Transverse colon (tissue), 4 donors: Measurements from ENCODE around the gene VWA3A. TPM values are rescaled to one million over a fixed set of nuclear protein-coding genes. Genes with fewer than 3 reads are reported as not detected.

Experiments
- DNase-seq: peaks from one replicate; pipeline ENCODE4 v3.0.0-alpha.2; 2019
- H3K27ac ChIP-seq, 4 donors: fragments of 200-600 bp; sonication (generic); 2 replicates each; pipeline ENCODE4 v1.5.1; 2016 to 2018; ENCODE audit warnings: inconsistent platforms in 4 of 4
- H3K27me3 ChIP-seq: fragments of 200-600 bp; sonication (generic); 2 replicates; pipeline ENCODE4 v1.5.1; 2017; ENCODE audit warnings: inconsistent platforms
- H3K36me3 ChIP-seq, 4 donors: fragments of 200-600 bp; sonication (generic); 2 replicates each; pipeline ENCODE4 v1.5.1; 2017 to 2019; ENCODE audit warnings: inconsistent platforms in 4 of 4
- H3K4me1 ChIP-seq, 4 donors: fragments of 200-600 bp; sonication (generic); 2 replicates each; pipeline ENCODE4 v1.5.1; 2017 to 2020; ENCODE audit warnings: inconsistent platforms in 4 of 4
- H3K4me3 ChIP-seq, 4 donors: fragments of 200-600 bp; sonication (generic); 1 replicate in 1 of 4; 2 replicates in 3 of 4; pipeline versions ENCODE4 v1.5.1 to v1.6.1; 2017 to 2019; ENCODE audit warnings: inconsistent platforms in 4 of 4
- H3K9me3 ChIP-seq, 2 donors: fragments of 200-600 bp; sonication (generic); 2 replicates each; pipeline ENCODE4 v1.5.1; 2017 to 2019; ENCODE audit warnings: inconsistent platforms in 2 of 2
- CTCF ChIP-seq, 5 experiments: fragments of 200-600 bp in 3 of 5; fragments of 450-650 bp in 2 of 5; sonication (generic) in 3 of 5; IDR thresholded peaks; 1 replicate in 2 of 5; 2 replicates in 3 of 5; pipeline ENCODE4 v1.5.1; 2016 to 2017; ENCODE audit warnings: antibody characterized with exemption in 5 of 5, inconsistent platforms in 3 of 5, mild to moderate bottlenecking in 2 of 5, moderate library complexity in 1 of 5
- EP300 ChIP-seq: sonication (generic); formaldehyde crosslinking; IDR thresholded peaks from one replicate; pipeline ENCODE4 v1.6.1; 2017; ENCODE audit warnings: antibody characterized with exemption, low read depth
- POLR2A ChIP-seq: fragments of 450-650 bp; IDR thresholded peaks from one replicate; pipeline ENCODE4 v1.6.1; 2016; ENCODE audit warnings: antibody characterized with exemption, mild to moderate bottlenecking, moderate library complexity
- POLR2AphosphoS5 ChIP-seq, 3 donors: sonication (generic); formaldehyde crosslinking; IDR thresholded peaks; one replicate each; pipeline ENCODE4 v1.6.1; 2016; ENCODE audit warnings: antibody characterized with exemption in 3 of 3
- WGBS, 2 donors: methylation state at CpG; one replicate each; pipeline ENCODE4 v1.1.5; 2018; ENCODE audit warnings: low coverage in 1 of 2; 5-methylcytosine and 5-hydroxymethylcytosine counted together
- in situ Hi-C, 4 donors: fragments of 200-750 bp; cut with MboI; loops; one replicate each; pipeline versions ENCODE4 v1.15.0 to v1.15.1; 2017; ENCODE audit warnings: low sequenced_read_pairs in 3 of 4, low pct_ligation_motif_present in 1 of 4, low pct_unique_long_range_greater_than_20kb in 1 of 4
- intact Hi-C: fragments of 100-400 bp; cut with DNase I; formaldehyde crosslinking; loops from one replicate; pipeline ENCODE4 v1.15.1; 2023; ENCODE audit warnings: low total_unique reads
- total RNA-seq, 4 donors: library from RNA; depleted of rRNA; stranded (reverse); fragments of >200 nt; gene quantifications; one replicate each; pipeline ENCODE4 v1.1.0, GENCODE V29; 2016

VWA3A gene
- total RNA-seq, 4 donors from 2014 or later: 0.14 TPM; not detected in 3

DNA sequence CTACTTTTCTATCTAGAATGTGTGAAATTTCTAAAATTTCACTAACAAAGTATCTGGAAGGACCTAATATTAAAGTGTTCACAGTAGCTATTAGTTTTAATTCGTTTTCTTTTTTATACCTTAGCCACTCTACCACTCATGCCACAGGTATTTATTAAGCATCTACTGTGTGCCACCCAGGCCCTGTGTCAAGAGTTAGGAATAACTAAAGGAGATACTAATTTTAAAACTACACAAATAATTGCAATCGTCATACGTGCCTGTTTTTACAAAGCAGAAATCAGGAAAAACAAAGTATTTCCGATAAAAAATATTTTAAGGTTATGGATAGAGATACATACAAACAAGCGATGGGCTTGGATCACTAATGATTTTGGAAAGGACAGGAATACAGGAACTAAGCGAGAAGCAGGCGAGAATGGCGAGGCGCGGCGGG, 113.3 kb downstream of the VWA3A start:
- Histone ChIP-seq H3K9me3 (no peaks in the 10 kb centered on the region), H3K36me3 (no peaks in the 10 kb centered on the region), H3K4me1 (peaks cover 13 to 49% (median 25%) of the 10 kb centered on the region in 4 donors), H3K27ac (peak overlapping the region; percentile 90 to 97 (median 94)), H3K4me3 (peak overlapping the region in 3 of 4 donors; percentile 69 to 86 (median 82)), H3K27me3 (no peaks in the 10 kb centered on the region)
- intact Hi-C loops (loop anchor here (2.0 to 5.0 kb wide), 2 partner anchors 37 to 91 kb away; partner anchors contain the start of gene POLR3E), in situ Hi-C loops (loop anchor here in 2 of 4 donors (5.0 to 10.0 kb wide), 2 partner anchors 89 to 92 kb away; partner anchors contain the start of gene POLR3E (in 2 of the 2))
- no peak for TF ChIP-seq POLR2AphosphoS5 (IDR thresholded peaks at IDR 0.05)
- TF ChIP-seq POLR2A: no peak
- TF ChIP-seq EP300: no peak
- TF ChIP-seq CTCF (IDR thresholded peaks at IDR 0.05): no peak
- no peak for DNase-seq
- 4 to 6% methylated on average over 8 to 11 of the region's 11 CpGs for WGBS, 2 donors

DNA sequence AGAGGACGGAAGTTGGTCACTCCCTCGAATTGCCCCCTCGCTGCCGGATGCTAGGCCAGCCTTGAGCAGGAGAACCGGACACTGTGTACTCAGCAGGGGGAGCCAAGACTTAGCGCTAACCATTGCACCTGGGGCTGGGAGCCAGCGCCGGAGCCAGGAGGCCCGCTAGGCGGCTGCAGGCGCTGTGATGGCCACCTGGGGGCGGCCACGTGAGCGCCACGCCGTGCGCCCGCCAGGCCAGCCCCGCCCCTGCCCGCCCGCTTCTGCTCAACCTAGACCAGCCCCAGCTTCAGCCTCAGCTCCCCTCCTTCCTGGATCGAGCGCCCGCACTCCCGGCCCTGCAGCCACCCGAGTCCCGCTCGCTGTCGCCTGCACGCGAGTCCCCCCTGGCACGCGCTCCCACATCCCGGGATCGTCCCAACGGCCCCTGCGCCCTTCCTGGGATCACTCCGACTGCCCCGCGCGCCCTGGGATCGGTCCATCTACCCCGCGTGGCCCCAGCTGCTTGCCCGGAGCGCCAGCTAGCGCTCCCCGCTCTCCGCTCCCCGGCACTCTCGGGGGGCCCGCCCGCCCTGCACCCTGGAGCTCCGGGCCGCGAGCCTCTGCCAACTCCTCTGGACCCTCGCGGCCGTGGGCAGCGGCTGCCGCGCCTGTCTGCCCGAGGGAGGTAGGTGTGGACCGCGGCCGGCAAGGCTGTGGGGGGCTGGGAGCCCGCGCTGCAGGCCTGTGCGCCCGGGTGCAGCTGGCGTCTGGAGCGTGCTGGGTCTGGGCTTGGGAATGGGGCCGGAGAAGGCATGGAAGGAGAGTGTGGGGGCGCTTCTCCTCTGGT, 113.9 kb downstream of the VWA3A start, which contains the start of gene EEF2K:
TSS of gene EEF2K (plus strand) at position 266 of the 829 bp plus-strand sequence. CDS start 19,452 bp downstream, outside the sequence.
- peak; percentile 95 for DNase-seq
- H3K27me3 ChIP-seq: no peaks in the 10 kb centered on the region
- H3K4me3 ChIP-seq: peak within 1 kb of the TSS; percentile 69 to 95 (median 84)
- TF ChIP-seq EP300: no peak
- TF ChIP-seq POLR2AphosphoS5 (IDR thresholded peaks at IDR 0.05): peak; percentile 65 to 81 (median 70)
- TF ChIP-seq CTCF (IDR thresholded peaks at IDR 0.05): peak; percentile 72 to 97 (median 86)
- TF ChIP-seq POLR2A: peak; percentile 60
- 1% methylated on average over 49 of the region's 74 CpGs; no CpG with 5 or more reads in 1 of the 2 donors for WGBS, 2 donors
- no peaks in the 10 kb centered on the region for H3K36me3 ChIP-seq
- no peaks in the 10 kb centered on the region for H3K9me3 ChIP-seq
- intact Hi-C loops (loop anchor here (2.0 to 5.0 kb wide), 2 partner anchors 36 to 91 kb away; partner anchors contain the start of gene POLR3E), in situ Hi-C loops (loop anchor here in 2 of 4 donors (5.0 to 10.0 kb wide), 2 partner anchors 89 to 91 kb away; partner anchors contain the start of gene POLR3E (in 2 of the 2))
- H3K27ac ChIP-seq: peak within 1 kb of the TSS; percentile 90 to 97 (median 94)
- H3K4me1 ChIP-seq: peaks cover 17 to 52% (median 31%) of the 10 kb centered on the region in 4 donors

Other genes starting within 250 kb of the VWA3A start
- gene NPIPB4, start 234.8 kb upstream of the VWA3A start, total RNA-seq: 100 to 1,000 TPM in 2 of 4 donors, 10 to 100 TPM in 2; 92.0 to 226 (median 133) TPM
- 100 to 1,000 TPM; 112 to 359 (median 321) TPM for gene UQCRC2, start 139.2 kb upstream of the VWA3A start, total RNA-seq
- gene PDZD9, start 91.4 kb upstream of the VWA3A start, total RNA-seq: not detected
- 10 to 100 TPM in 3 of 4 donors, 1 to 10 TPM in 1; 8.4 to 68.5 (median 17.2) TPM for gene MOSMO, start 84.4 kb upstream of the VWA3A start, total RNA-seq
- gene SDR42E2, start 70.0 kb downstream of the VWA3A start, total RNA-seq: not detected
- 100 to 1,000 TPM in 1 of 4 donors, 10 to 100 TPM in 3; 22.2 to 223 (median 50.1) TPM for gene EEF2K, start 113.7 kb downstream of the VWA3A start, total RNA-seq
- 100 to 1,000 TPM in 1 of 4 donors, 10 to 100 TPM in 3; 23.2 to 107 (median 46.0) TPM for gene POLR3E, start 204.9 kb downstream of the VWA3A start, total RNA-seq